Neutrophil (primary cell): ENCODE measurements around the gene OR4K14.
"Not testable (repeated sequence)": the region's sequence is repeated elsewhere in the genome, so short reads cannot be mapped to it uniquely, and the experiment has no call there.

Experiments used
- H3K27ac ChIP-seq: fragments of 200-600 bp; sonication (generic); 2 replicates; pipeline ENCODE4 v1.5.1; 2016; ENCODE audit warnings: mild to moderate bottlenecking, moderate library complexity
- H3K27me3 ChIP-seq: fragments of 200-600 bp; sonication (generic); 2 replicates; pipeline ENCODE4 v1.6.0; 2016; ENCODE audit warnings: mild to moderate bottlenecking
- H3K36me3 ChIP-seq: fragments of 200-600 bp; sonication (generic); 2 replicates; pipeline ENCODE4 v1.5.1; 2017
- H3K4me1 ChIP-seq, 2 experiments: fragments of 200-600 bp in 1 of 2; sonication (generic) in 1 of 2; 1 replicate in 1 of 2; 2 replicates in 1 of 2; pipeline versions ENCODE4 v1.5.1 to v1.6.1; 2013 to 2016; ENCODE audit warnings: low read depth in 1 of 2, low read length in 1 of 2, mild to moderate bottlenecking in 1 of 2, moderate library complexity in 1 of 2; ENCODE audit not compliant: control insufficient read depth in 1 of 2, insufficient read depth in 1 of 2
- H3K4me3 ChIP-seq, 2 experiments: fragments of 200-600 bp in 1 of 2; sonication (generic) in 1 of 2; 1 replicate in 1 of 2; 2 replicates in 1 of 2; pipeline ENCODE4 v1.5.1; 2013 to 2016; ENCODE audit warnings: low read depth in 1 of 2, low read length in 1 of 2, mild to moderate bottlenecking in 1 of 2, moderate library complexity in 1 of 2
- H3K9me3 ChIP-seq: fragments of 200-600 bp; sonication (generic); 2 replicates; pipeline ENCODE4 v1.5.1; 2016
- TF ChIP-seq, protein P1 (sequence below): fragments of 200-600 bp; sonication (generic); IDR thresholded peaks from 2 replicates; pipeline ENCODE4 v1.5.1; 2016; ENCODE audit warnings: antibody characterized with exemption

OR4K14 gene

DNA sequence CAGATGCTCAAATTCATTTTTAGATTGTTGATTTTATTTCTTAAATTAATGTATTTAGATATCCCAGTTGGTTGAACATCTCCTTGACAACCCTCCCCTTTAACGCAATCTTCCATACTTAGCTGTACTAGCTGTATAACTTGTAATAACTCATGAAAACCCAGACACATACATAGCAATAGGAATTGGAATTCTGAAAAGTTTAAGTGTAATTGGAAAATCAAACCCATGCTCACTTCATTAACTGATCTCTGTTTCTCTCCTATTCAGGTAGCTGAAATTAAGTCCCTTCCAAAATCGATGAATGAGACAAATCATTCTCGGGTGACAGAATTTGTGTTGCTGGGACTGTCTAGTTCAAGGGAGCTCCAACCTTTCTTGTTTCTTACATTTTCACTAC is 43.8 kb downstream of the OR4K14 start, which contains the start of gene OR4K15:
TSS of gene OR4K15 (plus strand) at position 301 of the 400 bp plus-strand sequence. CDS start at position 301, 0 bp downstream.
- Histone ChIP-seq H3K4me3 (no peak within 1 kb of the TSS), H3K27ac (no peak within 1 kb of the TSS), H3K27me3 (no peaks in the 10 kb centered on the region), H3K4me1 (no peaks in the 10 kb centered on the region), H3K36me3 (no peaks in the 10 kb centered on the region), H3K9me3 (no peaks in the 10 kb centered on the region)
- TF ChIP-seq, protein P1, sequence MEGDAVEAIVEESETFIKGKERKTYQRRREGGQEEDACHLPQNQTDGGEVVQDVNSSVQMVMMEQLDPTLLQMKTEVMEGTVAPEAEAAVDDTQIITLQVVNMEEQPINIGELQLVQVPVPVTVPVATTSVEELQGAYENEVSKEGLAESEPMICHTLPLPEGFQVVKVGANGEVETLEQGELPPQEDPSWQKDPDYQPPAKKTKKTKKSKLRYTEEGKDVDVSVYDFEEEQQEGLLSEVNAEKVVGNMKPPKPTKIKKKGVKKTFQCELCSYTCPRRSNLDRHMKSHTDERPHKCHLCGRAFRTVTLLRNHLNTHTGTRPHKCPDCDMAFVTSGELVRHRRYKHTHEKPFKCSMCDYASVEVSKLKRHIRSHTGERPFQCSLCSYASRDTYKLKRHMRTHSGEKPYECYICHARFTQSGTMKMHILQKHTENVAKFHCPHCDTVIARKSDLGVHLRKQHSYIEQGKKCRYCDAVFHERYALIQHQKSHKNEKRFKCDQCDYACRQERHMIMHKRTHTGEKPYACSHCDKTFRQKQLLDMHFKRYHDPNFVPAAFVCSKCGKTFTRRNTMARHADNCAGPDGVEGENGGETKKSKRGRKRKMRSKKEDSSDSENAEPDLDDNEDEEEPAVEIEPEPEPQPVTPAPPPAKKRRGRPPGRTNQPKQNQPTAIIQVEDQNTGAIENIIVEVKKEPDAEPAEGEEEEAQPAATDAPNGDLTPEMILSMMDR = no peak

- Histone ChIP-seq H3K36me3 (no peaks in the 10 kb centered on the region), H3K4me3 (no peak overlapping the region), H3K9me3 (no peaks in the 10 kb centered on the region), H3K4me1 (no peaks in the 10 kb centered on the region), H3K27ac (no peak overlapping the region), H3K27me3 (no peaks in the 10 kb centered on the region)
- TF ChIP-seq, protein P1 = no peak
These were observed 44.3 kb downstream of the OR4K14 start for GRCh38 chr14:19974844-19975243.

GRCh38 chr14:19969735-19970134 is 49.4 kb downstream of the OR4K14 start:
- H3K27ac ChIP-seq, H3K4me3 ChIP-seq, H3K4me1 ChIP-seq, H3K27me3 ChIP-seq, H3K36me3 ChIP-seq, H3K9me3 ChIP-seq: not testable (repeated sequence)
